Measurements from ENCODE around the gene SAP30. TPM values are rescaled to one million over a fixed set of nuclear protein-coding genes. Genes with fewer than 3 reads are reported as not detected.

SAP30 gene
- total and polyA plus RNA-seq, 9 of the 15 experiments (the other 6 are each of a cell fraction or from before 2014, with no cell fraction given), result 5.9 to 51.1 (median 32.6) TPM

DNA sequence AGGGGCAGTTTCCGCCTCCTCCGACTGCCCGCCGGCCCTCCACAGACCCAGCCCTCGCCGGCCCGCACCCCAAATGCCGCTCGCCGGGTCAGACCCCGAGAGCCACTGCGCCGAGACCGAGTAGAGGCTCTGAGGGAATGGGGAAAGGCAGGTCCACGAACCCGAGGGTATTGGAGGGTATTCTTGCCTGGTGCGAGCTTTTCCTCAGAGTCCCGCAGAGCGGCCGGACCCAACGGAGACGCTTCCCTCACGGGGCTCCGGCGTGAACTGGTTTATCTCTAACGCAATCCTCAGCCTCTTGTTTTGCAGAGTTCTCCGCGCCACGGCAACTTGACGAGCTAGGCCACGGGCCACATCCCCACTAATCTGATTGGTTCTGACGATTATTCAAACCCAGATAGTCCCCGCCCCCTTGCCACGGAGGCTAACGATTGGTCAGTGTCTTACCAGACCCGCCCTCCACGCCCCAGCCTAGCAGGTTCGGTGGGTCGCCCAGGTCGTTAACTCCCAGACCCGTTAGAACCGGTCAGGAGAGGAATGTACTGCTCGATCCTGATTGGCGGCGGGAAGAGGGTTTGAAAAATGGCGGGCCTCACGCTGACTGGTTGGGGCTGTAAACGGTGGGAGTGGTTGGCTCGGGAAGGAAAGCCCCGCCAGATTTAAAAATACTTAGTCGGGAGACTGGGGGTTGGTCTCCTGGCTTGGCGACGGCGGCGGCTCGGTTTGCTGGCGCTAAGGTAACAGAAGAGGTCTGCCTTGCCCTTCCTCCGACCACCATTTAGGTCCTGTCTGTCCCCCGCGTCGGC, 36.5 kb upstream of the SAP30 start, which contains the start of gene HMGB2 (continued):
- no peak for TF ChIP-seq NCOA2 (IDR thresholded peaks at IDR 0.05; ENCODE audit: partially characterized antibody in 2 of 2)
- no peak for TF ChIP-seq ZNF668 (CRISPR knock-in tag; IDR thresholded peaks at IDR 0.05)
- TF ChIP-seq POU5F1 (IDR thresholded peaks at IDR 0.05; ENCODE audit: borderline replicate concordance, low read depth, low read length, partially characterized antibody), result no peak
- peak; percentile 97; the same call in 1 of the 2 replicates for TF ChIP-seq RBM14 (IDR thresholded peaks at IDR 0.05; ENCODE audit: borderline replicate concordance, insufficient read depth, low read depth, low read length)
- TF ChIP-seq NFIX (CRISPR knock-in tag; IDR thresholded peaks at IDR 0.05; ENCODE audit: low read depth), result no peak
- TF ChIP-seq, protein P1, sequence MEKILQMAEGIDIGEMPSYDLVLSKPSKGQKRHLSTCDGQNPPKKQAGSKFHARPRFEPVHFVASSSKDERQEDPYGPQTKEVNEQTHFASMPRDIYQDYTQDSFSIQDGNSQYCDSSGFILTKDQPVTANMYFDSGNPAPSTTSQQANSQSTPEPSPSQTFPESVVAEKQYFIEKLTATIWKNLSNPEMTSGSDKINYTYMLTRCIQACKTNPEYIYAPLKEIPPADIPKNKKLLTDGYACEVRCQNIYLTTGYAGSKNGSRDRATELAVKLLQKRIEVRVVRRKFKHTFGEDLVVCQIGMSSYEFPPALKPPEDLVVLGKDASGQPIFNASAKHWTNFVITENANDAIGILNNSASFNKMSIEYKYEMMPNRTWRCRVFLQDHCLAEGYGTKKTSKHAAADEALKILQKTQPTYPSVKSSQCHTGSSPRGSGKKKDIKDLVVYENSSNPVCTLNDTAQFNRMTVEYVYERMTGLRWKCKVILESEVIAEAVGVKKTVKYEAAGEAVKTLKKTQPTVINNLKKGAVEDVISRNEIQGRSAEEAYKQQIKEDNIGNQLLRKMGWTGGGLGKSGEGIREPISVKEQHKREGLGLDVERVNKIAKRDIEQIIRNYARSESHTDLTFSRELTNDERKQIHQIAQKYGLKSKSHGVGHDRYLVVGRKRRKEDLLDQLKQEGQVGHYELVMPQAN (IDR thresholded peaks at IDR 0.05; ENCODE audit: borderline replicate concordance), result peak; percentile 86
- no peak for TF ChIP-seq ZNF77 (CRISPR knock-in tag; IDR thresholded peaks at IDR 0.05)
